GM12872 (cell line): ENCODE results near the gene RIMBP2.

Source experiments
- CTCF ChIP-seq: IDR thresholded peaks from 3 replicates; pipeline ENCODE4 v1.5.1; 2011; ENCODE audit warnings: low read depth, mild to moderate bottlenecking, low read length, moderate library complexity; ENCODE audit not compliant: insufficient read depth

The RIMBP2 gene

GRCh38 chr12:130613131-130613530 lies 103.0 kb downstream of the RIMBP2 start:
- TF ChIP-seq CTCF, result no peak

- TF ChIP-seq CTCF, result no peak
Observed at GRCh38 chr12:130611026-130611905, 104.8 kb downstream of the RIMBP2 start.

- no peak for TF ChIP-seq CTCF
Observed at GRCh38 chr12:130609966-130610365, 106.1 kb downstream of the RIMBP2 start.

- TF ChIP-seq CTCF, result no peak
Observed at GRCh38 chr12:130608831-130609230, 107.3 kb downstream of the RIMBP2 start.

- TF ChIP-seq CTCF, result no peak
Observed at GRCh38 chr12:130608132-130608531, 108.0 kb downstream of the RIMBP2 start.

GRCh38 chr12:130606231-130606630 lies 109.9 kb downstream of the RIMBP2 start:
- TF ChIP-seq CTCF, result no peak

- TF ChIP-seq CTCF, result no peak
Observed at GRCh38 chr12:130603396-130603965, 112.6 kb downstream of the RIMBP2 start.
